SH-SY5Y (cell line): ENCODE measurements around the gene CASP10.

Experiments
- GATA2 ChIP-seq: IDR thresholded peaks from 2 replicates; pipeline ENCODE4 v1.6.1; 2011; ENCODE audit warnings: mild to moderate bottlenecking, low read depth, low read length
- GATA3 ChIP-seq: IDR thresholded peaks from 2 replicates; pipeline ENCODE4 v1.6.1; 2011; ENCODE audit warnings: low read depth, mild to moderate bottlenecking, low read length, moderate library complexity

Gene CASP10

DNA sequence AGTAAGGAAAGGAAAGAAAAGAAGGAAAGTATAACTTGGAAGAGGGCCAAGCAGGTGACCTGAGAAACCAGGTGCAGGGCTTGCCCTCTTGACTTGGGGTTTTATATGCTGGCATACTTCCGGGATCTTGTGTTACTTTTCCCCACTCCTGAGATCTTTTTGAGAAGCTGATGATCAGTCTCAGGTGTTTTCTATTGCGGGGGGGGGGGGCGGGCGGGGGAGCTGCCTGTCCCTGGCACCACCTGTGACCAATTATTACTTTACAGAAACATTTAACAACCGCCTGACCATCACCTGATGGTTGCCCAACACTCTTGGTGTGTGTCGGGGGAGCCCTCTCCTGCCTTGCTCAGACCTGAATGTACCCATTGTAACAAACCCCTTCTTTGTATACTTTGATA, 6.9 kb upstream of the CASP10 start:
- no peak for TF ChIP-seq GATA2
- no peak for TF ChIP-seq GATA3

DNA sequence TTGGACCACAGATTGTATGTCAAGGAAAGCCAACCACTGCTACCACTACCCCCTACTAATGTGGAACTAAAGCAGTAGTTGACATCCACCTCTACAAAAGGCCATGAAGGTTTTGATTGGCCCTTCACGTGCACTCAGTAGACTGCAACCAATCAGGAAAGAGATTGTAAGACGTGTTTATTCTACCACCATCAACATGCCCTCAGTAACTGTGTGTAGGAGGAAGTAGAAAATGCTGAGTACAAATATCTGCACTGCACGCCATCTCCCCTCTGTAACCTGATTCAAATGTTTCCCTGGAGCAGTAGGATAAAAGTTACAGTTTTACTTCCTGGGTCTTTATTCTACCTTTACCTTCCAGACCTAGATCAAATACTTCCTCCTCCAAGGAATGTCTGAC, 2.9 kb upstream of the CASP10 start:
- no peak for TF ChIP-seq GATA2
- no peak for TF ChIP-seq GATA3

DNA sequence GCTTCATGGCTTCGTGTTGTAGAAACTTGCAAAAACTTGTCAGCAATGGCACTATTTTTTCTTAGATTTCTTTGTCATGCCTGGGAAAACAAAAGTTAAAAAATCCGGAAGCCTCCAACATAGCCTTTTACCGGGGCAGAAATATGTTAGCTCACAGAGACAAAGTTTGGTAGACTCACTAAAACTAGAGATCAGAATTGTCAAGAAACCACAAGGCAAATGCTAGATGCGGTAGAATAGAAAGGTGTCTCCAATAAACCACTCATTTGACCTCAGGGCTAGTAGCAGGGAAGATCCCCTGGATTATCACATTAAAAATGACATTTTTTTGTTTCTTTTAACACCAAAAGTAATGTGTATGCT, 405 bp downstream of the CASP10 start:
- TF ChIP-seq GATA2 (no peak), GATA3 (no peak)

DNA sequence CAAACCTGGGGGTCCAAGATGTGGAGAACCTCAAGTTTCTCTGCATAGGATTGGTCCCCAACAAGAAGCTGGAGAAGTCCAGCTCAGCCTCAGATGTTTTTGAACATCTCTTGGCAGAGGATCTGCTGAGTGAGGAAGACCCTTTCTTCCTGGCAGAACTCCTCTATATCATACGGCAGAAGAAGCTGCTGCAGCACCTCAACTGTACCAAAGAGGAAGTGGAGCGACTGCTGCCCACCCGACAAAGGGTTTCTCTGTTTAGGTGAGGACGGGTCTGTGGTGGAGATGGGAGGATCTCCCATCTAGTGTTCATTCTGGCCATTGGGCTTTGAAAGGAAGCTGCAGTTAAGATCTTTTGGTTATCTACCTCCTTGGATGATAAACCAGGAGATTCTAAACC, 2.9 kb downstream of the CASP10 start:
- no peak for TF ChIP-seq GATA3
- no peak for TF ChIP-seq GATA2

DNA sequence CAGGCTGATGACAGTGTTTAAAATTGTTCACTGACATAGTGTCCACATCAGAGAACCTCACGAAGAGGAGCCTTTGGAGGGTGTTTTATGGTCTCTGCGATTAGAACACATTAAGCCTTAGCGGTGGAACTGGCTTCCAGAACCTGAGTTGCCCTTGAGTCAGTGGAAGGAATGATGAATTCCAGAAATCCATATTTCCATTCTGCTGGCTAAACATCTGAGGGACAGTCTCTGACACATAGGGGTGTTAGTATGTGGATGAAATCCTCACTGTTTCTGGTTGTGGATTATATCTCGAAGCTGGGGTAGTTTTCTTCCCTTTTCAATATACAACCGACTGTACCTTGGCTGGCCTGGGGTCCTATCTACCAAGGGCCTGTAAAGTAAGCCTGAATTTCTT, 4.0 kb downstream of the CASP10 start:
- TF ChIP-seq GATA3: no peak
- no peak for TF ChIP-seq GATA2

DNA sequence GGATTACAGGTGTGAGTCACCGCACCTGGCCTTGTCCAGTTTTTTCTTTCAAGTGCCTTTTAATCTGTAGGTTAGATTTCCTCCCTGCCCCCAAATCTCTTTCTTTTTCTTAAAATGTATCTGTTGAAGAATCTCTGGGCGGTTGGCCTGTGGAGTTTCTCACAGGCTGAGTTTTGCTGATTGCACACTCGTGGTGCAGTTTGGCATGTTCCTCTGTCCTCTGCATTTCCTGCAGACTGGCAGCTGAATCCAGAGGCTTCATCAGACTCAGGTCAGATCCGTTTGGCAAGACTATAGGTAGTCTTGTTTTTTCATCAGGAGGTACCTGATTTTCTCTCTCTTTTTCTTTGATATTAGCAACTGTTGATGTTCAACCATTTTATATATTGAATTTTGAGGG, 5.5 kb downstream of the CASP10 start:
- TF ChIP-seq GATA2 (no peak), GATA3 (no peak)

DNA sequence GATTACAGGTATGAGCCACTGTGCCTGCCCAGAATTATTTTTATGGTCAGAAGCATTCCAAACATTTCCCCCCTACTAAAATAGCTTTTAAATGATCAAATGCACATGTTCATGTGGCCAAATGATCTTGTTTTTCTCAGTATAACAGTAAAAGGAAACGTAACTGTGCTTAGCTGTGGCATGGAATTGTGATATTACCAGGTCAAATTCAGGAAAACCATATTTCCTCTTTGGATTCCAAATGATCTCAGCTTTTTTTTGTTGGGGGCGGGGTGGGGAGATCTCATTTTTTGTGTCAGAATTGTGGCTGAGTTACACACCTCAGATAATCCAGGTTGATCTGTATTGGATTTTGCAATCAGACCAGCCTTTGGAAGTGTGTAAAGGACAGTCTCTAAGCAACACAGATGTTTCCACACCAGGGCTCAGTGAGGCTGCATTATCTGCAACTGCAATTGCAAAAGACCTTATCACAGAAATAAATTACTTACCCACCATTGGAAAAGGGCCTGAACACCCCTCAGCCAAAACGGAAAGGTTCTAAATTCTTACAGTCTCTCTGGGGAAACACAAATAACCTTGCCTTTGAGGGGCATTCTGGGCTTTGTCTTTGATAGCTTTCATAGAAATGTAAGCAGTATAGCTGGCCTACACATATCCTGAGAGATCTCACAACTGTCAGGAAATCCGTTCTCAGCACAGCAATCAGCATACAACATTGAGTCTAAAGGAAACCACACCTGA, 8.4 kb downstream of the CASP10 start:
- no peak for TF ChIP-seq GATA3
- peak; percentile 36; the same call in 1 of the 2 replicates for TF ChIP-seq GATA2

DNA sequence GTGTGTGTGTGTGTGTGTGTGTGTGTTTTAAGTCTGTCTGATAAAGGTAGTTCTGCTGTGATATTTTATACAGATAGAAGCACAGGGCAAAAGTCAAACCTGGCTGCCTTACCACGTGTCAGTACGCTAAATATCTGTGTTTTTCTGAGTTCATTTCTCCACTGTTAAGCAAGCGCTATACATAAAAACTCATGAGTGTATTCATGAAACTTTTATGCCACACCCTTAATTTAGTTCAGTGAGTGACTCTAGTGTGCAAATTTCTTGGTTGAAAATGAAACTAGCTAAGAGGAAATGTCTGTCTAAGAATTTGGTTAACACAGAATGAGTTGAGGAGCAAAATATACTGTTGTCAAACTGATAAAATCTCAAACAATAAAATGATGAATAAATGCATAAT, 11.2 kb downstream of the CASP10 start:
- TF ChIP-seq GATA3 (no peak), GATA2 (no peak)

DNA sequence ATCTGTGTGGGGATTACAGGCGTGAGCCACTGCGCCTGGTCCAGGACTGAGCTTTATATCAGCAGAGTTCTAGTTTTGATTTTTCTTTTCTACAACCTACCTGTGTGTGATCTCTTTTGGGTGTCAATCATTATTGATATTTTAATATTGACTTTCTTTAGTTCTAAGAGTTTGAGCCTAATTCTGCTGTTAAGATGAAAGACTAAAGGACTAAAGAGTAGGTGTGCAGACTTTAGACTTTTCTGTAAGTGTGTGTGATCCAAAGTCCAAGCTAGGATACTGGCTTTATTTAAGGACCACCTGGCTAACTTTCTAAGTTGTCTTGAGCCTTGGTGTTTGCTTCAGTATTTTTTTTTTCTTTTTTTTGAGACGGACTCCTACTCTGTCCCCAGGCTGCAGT, 12.4 kb downstream of the CASP10 start:
- TF ChIP-seq GATA3: no peak
- no peak for TF ChIP-seq GATA2

DNA sequence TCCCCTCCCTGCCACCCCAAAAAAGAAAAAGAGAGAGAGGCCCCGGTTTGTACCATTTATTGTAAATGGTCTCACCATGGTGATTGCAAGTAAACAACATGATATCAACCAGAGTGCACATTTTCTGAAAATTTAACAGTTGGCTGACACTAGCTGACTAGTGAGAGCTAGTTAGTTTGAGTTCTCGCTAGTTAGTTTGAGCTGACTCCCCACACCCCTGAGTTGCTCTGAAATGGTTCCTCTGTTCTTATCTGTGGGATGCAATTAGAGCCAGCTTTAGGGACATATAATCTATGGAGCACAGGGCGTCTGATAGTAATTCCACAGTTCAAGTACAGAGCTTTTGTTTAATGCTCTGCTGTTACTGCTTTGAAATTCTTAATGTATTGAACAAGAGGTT, 13.1 kb downstream of the CASP10 start:
- no peak for TF ChIP-seq GATA2
- no peak for TF ChIP-seq GATA3

DNA sequence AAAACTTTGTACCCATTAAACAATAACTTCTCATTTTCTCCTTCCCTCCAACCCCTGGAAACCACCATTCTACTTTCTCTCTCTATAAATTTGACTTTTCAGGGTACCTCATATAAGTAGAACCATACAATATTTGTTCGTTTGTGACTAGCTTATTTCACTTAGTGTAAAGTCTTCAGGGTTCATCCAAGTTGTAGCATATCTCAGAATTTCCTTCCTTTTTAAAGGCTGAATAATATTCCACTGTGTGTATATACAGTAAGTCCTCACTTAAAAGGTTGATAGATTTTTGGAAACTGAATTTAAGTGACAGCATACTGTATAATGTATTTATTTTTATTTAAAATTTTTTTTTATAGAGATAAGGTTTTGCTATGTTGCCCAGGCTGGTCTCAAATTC, 13.9 kb downstream of the CASP10 start:
- no peak for TF ChIP-seq GATA2
- no peak for TF ChIP-seq GATA3

DNA sequence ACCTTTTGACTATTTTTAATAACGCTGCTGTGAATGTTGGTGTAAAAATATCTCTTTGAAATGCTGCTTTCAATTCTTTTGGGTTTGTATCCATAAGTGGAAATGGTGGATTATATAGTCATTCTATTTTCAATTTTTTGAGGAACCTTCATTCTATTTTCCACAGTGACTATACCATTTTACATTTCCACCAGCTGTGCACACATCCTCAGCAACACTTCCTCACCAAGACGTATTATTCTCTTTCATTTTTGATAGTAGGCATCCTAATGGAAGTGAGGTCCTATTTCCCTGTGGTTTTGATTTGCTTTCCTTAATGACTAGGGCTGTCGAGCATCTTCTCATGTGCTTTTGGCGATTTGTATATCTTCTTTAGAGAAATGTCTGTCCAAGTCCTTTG, 14.8 kb downstream of the CASP10 start:
- TF ChIP-seq GATA3: no peak
- no peak for TF ChIP-seq GATA2

DNA sequence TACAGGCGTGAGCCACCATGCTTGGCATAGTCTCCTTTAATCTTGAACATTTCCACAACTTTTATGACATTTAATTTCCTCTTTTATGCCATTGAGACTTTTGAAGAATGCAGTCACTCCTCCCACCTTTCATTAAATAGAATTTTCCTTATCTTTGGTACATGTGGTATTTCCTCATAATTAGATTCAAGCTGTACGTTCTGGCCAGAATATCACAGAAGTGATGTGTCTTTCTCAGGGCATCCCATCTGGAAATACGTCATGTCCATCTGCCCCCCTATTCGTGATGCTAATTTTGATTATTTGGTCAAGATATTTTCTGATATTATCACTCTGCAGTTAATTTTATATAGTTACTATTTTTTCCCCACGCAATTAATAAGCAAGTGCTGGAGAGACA, 16.9 kb downstream of the CASP10 start:
- TF ChIP-seq GATA2: no peak
- TF ChIP-seq GATA3: no peak

DNA sequence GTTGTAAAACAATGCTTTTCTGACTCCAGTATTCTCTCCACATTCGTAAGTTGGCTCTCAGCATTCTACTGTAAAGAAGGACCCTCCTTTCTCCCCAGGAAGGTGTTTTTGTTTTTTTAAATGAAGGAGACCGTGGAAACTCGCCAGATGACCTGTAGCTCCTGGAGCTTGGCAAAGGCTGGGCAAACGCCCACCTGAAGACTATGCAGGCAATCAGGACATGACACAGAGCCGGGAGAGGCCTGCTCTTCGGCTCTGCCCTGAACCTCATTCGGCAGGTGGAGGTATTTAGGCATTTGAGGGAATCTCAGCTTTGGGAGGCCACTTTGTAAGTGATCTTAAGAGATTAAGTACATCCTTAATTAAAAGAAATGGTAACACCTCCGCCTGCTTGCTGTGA, 17.4 kb downstream of the CASP10 start:
- TF ChIP-seq GATA2 (no peak), GATA3 (no peak)

DNA sequence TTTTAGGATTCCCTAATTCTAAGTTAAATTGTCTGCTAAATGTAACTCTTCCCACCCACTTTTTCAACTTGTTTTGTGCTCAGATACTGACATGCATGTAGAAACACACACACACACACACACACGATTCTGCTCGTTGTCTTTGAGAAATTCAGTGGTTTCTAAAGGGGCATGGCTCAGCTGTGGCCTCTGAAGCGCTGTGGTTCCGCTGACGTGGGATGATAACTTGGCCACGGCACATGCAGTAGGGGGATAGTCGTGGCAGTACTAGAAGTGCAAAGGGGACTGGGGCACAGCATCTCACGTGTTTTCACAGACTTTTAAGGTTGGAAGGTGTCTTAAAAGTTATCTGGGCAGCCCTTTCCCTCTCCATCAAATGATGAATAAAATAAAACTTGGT, 18.4 kb downstream of the CASP10 start:
- TF ChIP-seq GATA3 (no peak), GATA2 (no peak)
